HG03135 (cell line): Measurements from ENCODE around the gene CASD1.

Source experiments
- ATAC-seq: cut with Tn5 transposase; IDR thresholded peaks from one replicate; pipeline ENCODE4 v1.9.1; 2021; ENCODE audit warnings: mild to moderate bottlenecking, moderate library complexity; ENCODE audit not compliant: unreplicated experiment

CASD1 gene

GRCh38 chr7:94579470-94579869, 69.9 kb downstream of the CASD1 start:
- ATAC-seq, result no peak

- no peak for ATAC-seq
Observed at GRCh38 chr7:94580601-94581000, 71.0 kb downstream of the CASD1 start.

DNA sequence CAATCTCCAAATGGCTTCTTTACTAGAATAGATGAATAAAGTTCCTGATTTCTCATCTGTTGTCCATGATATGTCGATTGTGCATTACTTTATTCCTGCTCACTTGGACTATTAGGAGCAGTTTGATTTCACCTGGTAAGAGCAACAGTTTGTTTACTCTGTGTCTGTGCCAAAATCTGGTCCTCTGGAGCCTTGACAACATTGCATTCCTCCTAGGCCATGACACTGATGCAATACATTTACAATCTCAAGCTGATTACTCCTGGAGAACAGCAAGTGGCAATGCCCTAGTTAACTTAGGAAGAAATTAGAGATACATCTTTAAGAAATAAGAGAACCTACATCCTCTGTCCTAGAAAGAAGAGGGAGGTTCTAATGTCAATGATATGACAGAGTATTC, 74.5 kb downstream of the CASD1 start:
- no peak for ATAC-seq

GRCh38 chr7:94588075-94588474, 78.5 kb downstream of the CASD1 start:
- ATAC-seq, result no peak

DNA sequence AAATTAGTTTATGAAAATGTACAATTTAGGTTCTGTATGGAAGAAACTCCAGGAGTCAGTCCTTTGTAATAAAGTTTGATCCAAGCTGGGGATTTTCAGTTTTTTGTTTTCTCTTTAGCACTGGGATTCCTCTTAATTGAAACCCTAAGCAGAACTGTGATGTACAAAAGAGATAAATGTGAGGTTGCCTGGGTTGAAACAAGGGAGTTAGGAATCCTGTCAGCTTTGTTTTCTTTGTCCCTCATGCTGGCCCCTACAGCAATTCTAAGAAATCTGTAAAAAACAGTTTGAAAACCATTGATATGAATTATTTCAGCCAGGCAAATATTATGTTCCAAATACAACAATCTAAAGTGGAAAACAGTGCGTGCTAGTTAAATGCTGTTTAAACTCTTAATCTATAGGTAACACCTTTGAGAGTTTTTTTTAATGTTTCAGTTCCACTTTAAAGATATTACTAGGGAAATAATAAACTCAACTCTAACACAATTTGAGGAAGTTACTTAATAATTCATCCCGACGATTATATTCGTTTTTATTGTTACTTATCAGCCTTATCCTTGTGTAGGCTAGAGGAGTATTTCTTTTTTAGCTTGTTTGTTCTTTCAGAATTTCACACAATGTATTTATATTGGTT, 81.0 kb downstream of the CASD1 start:
- no peak for ATAC-seq

DNA sequence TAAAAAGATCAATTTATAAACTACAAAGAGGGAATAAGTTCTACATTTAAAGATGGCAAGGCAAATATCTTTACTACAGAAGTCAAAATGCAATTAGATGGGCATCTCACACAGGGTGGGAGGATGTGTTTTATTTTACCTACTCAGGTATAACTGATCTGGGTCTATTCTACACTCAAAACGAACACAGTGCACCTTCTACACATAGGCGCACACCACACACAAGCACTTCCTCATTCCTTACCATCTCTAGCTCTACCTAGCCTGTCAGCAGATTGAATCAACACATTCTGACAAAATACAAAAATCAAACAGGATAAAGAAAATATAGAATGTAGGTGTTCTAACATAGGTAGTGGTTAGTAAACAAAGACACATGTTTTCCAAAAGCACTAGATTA, 81.6 kb downstream of the CASD1 start:
- peak; percentile 69 for ATAC-seq

DNA sequence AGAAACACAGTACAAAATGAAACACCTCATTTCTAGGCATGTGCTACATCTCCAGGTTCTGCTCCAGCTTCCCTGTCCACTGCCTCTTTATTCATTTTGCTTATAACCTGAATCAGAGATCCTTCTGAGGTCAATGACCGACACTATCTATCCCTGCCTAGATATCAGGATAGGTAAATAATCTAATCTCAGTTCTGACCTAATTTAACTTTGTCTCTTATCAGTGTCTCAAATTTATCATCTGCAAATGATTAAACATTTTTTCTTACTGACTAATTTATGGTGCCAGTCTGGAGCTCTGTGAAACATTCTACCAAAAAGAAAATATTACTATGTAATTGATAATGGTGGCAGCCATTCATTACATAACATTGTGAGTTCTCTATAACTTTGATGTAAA, 85.3 kb downstream of the CASD1 start:
- ATAC-seq, result no peak

DNA sequence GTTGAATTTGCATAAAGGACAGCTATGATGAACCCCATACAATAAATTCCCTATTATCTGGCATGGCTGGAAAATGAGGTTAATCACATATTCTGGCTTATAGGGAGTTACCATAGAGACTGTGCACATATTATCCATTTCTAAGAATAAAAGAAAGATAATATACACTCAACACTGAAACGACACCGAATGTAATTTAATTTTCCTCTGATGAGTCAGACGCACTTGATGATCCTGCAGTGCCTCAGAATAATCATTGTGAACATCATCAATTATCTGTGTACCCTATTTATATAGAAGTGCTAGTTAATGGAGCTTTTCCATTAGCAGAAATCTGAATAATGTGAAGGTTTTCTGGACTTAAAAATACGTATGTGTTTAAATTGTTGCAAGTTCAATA, 86.1 kb downstream of the CASD1 start:
- no peak for ATAC-seq

DNA sequence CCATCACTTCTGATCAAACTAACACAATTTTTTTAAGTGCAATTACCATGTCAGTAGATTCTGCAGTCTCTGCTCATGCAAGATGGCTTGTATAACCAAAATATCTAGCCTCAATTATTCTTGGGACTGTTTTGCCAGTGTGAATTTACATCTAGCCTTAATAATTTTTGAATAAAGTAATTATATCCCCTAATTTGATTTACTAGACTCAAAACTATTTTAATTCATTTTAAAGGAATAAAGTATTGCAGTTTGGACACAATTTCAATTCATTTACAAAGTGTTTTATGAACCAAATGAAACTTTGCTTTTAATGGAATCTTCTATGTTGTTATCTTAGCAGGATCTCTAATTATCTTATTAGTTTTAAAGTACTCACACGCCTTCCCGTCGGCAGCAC, 90.7 kb downstream of the CASD1 start:
- ATAC-seq, result no peak

DNA sequence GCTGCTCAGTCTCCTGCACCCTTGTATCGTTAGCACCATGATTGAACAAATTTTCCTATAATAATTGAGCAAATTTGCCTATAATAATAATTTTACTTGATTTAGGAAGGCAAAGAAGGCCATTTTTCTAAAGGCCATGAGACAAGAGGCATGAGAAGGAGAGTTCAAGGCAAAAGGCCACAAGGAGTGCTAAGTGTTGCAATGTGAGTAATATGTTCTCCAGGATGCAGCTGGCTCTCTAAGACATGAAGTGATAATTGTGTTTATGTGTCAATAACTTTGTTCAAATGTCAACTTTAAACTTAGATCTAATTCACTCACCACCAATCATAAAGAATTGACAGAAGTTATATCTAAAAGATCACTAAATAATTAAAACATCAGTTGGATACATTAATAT, 92.6 kb downstream of the CASD1 start:
- no peak for ATAC-seq

DNA sequence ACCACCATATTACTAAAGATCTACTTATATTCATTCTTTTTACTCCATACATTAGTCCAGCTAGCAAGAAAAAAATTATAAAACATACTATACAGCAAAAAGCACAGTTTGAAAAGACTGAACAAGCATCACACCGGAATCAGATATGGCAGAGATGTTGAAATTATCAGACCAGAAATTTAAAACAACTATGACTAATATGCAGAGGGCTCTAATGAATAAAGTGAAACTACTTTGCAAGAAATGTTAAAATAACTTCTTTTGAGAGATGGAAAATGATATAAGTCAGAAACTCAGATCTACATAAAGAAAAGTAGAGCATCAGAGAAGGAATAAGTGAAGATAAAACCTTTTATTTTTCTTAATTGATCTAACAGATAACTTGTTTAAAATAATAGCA, 95.4 kb downstream of the CASD1 start:
- ATAC-seq, result no peak
